Smooth muscle cell (in vitro differentiated cells): Measurements from ENCODE around the gene TBC1D8. TPM values are rescaled to one million over a fixed set of nuclear protein-coding genes. Genes with fewer than 3 reads are reported as not detected.

Experiments
- DNase-seq: peaks from one replicate; lab custom pipeline; 2025; ENCODE audit not compliant: unreplicated experiment; lab: John Stamatoyannopoulos, UW
- H2AFZ ChIP-seq: fragments of 200-600 bp; sonication (generic); 2 replicates; pipeline ENCODE4 v1.6.0; 2016; ENCODE audit warnings: antibody characterized with exemption, low read depth, mild to moderate bottlenecking
- H3F3A ChIP-seq: fragments of 200-600 bp; sonication (generic); 2 replicates; pipeline ENCODE4 v1.6.0; 2017; ENCODE audit warnings: antibody characterized with exemption, low read depth
- H3K27ac ChIP-seq: fragments of 200-600 bp; sonication (generic); 2 replicates; pipeline ENCODE4 v1.5.1; 2016; ENCODE audit warnings: low read depth, mild to moderate bottlenecking
- H3K27me3 ChIP-seq: fragments of 200-600 bp; sonication (generic); 2 replicates; pipeline ENCODE4 v1.6.1; 2016; ENCODE audit warnings: low read depth, mild to moderate bottlenecking
- H3K36me3 ChIP-seq: fragments of 200-600 bp; sonication (generic); 2 replicates; pipeline ENCODE4 v1.5.1; 2016; ENCODE audit warnings: low read depth
- H3K4me1 ChIP-seq: fragments of 200-600 bp; sonication (generic); 2 replicates; pipeline ENCODE4 v1.5.1; 2016; ENCODE audit warnings: low read depth
- H3K4me2 ChIP-seq: fragments of 200-600 bp; sonication (generic); 2 replicates; pipeline ENCODE4 v1.6.0; 2016; ENCODE audit warnings: mild to moderate bottlenecking
- H3K4me3 ChIP-seq: fragments of 200-600 bp; sonication (generic); 2 replicates; pipeline ENCODE4 v1.5.1; 2016; ENCODE audit warnings: mild to moderate bottlenecking
- H3K79me2 ChIP-seq: fragments of 200-600 bp; sonication (generic); 2 replicates; pipeline ENCODE4 v1.6.0; 2016; ENCODE audit warnings: low read depth, mild to moderate bottlenecking
- H3K9ac ChIP-seq: fragments of 200-600 bp; sonication (generic); 2 replicates; pipeline ENCODE4 v1.6.0; 2016; ENCODE audit warnings: low read depth
- H3K9me3 ChIP-seq: fragments of 200-600 bp; sonication (generic); replicated peaks from 2 replicates; pipeline ENCODE4 v1.5.1; 2016; ENCODE audit warnings: low read depth
- H4K20me1 ChIP-seq: fragments of 200-600 bp; sonication (generic); 2 replicates; pipeline ENCODE4 v1.6.0; 2016; ENCODE audit warnings: low read depth
- WGBS: methylation state at CpG from one replicate; pipeline ENCODE4 v1.1.7; 2016; ENCODE audit warnings: low lambda C conversion rate; 5-methylcytosine and 5-hydroxymethylcytosine counted together
- polyA plus RNA-seq: library from polyadenylated mRNA; unstranded; fragments of >200 nt; fragmentation: Nextera tagmentation; extraction: Ambion mirVana; gene quantifications from 2 replicates; pipeline ENCODE4 v1.2.1, GENCODE V29; 2016
- total RNA-seq: library from RNA; depleted of rRNA; stranded (reverse); fragments of >200 nt; gene quantifications from 2 replicates; pipeline ENCODE4 v1.2.3, GENCODE V29; 2014
- TF ChIP-seq, protein P1 (sequence below): fragments of 200-600 bp; sonication (generic); IDR thresholded peaks from 2 replicates; pipeline ENCODE4 v1.5.1; 2017; ENCODE audit warnings: borderline replicate concordance, mild to moderate bottlenecking, antibody characterized with exemption; ENCODE audit not compliant: insufficient read depth, poor library complexity, severe bottlenecking

The TBC1D8 gene
- total and polyA plus RNA-seq, 2 experiments from 2014 or later, result 0.89 to 15.1 TPM

DNA sequence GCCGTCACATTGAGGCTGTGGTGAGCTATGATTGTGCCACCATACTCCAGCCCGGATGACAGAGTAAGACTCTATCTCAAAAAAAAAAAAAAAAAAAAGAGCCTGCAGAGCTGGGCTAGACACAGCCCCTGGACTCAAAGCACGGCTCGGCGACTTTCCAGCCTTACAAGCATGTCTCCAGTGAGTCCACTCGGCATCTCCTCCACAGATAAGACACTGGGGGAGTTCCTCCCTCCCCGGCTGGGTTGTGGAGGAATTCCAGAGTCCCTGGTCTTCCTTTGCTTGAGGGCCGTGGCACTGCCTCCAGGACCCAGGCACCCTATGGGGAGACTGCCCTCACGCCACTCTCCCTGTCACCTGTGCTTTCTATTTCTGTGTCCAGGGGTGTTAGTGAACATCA lies 180.0 kb downstream of the TBC1D8 start:
- no peak overlapping the region for H2AFZ ChIP-seq
- TF ChIP-seq, protein P1, sequence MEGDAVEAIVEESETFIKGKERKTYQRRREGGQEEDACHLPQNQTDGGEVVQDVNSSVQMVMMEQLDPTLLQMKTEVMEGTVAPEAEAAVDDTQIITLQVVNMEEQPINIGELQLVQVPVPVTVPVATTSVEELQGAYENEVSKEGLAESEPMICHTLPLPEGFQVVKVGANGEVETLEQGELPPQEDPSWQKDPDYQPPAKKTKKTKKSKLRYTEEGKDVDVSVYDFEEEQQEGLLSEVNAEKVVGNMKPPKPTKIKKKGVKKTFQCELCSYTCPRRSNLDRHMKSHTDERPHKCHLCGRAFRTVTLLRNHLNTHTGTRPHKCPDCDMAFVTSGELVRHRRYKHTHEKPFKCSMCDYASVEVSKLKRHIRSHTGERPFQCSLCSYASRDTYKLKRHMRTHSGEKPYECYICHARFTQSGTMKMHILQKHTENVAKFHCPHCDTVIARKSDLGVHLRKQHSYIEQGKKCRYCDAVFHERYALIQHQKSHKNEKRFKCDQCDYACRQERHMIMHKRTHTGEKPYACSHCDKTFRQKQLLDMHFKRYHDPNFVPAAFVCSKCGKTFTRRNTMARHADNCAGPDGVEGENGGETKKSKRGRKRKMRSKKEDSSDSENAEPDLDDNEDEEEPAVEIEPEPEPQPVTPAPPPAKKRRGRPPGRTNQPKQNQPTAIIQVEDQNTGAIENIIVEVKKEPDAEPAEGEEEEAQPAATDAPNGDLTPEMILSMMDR, result no peak
- no peaks in the 10 kb centered on the region for H3K27me3 ChIP-seq
- DNase-seq, result no peak
- no peak overlapping the region for H3K4me3 ChIP-seq
- no peaks in the 10 kb centered on the region for H3K9me3 ChIP-seq
- H3K79me2 ChIP-seq, result no peaks in the 10 kb centered on the region
- WGBS, result 84% methylated on average over 9 of the region's 9 CpGs
- no peaks in the 10 kb centered on the region for H3K36me3 ChIP-seq
- H3F3A ChIP-seq, result peaks cover 6% of the 10 kb centered on the region
- no peaks in the 10 kb centered on the region for H3K4me1 ChIP-seq
- H4K20me1 ChIP-seq, result no peaks in the 10 kb centered on the region
- H3K27ac ChIP-seq, result no peak overlapping the region
- H3K4me2 ChIP-seq, result no peak overlapping the region
- no peak overlapping the region for H3K9ac ChIP-seq

DNA sequence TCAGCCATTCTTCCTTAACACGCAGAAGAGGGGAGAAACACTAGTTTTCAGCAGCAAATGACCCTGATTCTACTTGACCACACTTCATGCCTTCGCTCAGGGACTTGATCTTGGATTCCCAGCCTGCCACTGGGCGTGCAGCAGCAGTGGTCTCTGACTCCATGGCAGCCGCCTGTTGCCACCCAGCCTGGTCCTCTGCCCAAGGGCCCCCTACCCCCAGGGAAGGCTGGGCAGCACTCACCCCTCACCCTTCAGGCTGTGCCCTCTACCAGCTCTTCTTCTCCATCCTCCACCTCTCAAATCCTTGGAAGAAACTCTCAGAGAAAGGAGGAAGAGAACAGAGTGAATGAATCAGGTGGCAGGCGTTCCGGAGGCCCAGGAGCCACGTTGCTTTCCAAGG lies 181.2 kb downstream of the TBC1D8 start:
- Histone ChIP-seq H3K4me1 (no peaks in the 10 kb centered on the region), H2AFZ (no peak overlapping the region), H3K27me3 (no peaks in the 10 kb centered on the region), H3F3A (no peaks in the 10 kb centered on the region), H3K27ac (no peak overlapping the region), H3K79me2 (no peaks in the 10 kb centered on the region), H3K9ac (no peak overlapping the region), H3K9me3 (no peaks in the 10 kb centered on the region), H3K4me3 (no peak overlapping the region), H3K36me3 (no peaks in the 10 kb centered on the region), H3K4me2 (no peak overlapping the region), H4K20me1 (no peaks in the 10 kb centered on the region)
- DNase-seq, result no peak
- TF ChIP-seq, protein P1, result no peak
- WGBS, result 92% methylated on average over 7 of the region's 7 CpGs

DNA sequence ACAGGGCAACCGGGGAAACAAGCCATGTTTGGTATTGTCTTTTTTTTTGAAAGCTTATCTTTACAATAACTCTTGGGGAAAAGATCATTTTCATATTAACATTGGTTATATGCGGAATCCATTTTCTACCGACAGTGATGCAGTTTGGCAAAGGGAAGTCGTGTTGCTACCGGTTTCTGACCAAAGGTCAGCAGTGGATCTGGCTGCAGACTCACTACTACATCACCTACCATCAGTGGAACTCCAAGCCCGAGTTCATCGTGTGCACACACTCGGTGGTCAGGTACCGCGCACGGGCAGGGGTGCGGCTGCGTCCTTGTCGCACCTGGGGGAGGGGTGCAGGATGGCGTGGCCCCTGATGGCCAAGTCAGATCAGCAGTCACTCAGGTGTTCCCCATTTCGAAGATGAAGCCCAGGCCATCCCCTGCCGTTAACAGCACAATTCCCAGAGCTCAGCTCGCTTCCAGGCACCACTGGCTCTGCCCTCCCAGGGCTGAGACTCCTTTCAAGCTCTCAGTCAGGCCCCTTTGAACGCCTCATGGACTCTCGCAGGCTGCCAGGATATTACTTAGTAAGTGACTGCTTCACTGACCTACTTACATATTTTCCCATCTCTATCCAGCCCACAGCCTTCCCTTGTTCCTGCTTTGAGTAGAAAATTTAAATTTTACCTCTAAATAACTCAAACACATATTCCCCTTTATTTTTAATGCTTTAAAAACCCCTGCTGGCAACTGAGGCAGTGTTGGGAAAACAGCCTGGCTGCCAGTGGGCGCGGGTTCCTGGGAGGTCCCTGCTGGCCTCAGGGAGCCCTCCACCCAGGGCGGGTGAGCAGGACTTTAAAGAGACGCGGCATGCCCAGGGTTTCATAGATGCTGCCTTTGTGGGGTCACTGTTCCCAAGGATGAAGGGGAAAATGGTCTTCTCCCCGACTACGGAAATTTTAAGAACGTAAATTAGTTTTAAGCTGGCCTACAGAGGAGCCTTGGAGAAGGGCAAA lies 182.7 kb downstream of the TBC1D8 start:
- no peak for DNase-seq
- H2AFZ ChIP-seq, result no peak overlapping the region
- no peak overlapping the region for H3K4me2 ChIP-seq
- no peaks in the 10 kb centered on the region for H3K27me3 ChIP-seq
- no peak overlapping the region for H3K27ac ChIP-seq
- H3K9ac ChIP-seq, result no peak overlapping the region
- H3K9me3 ChIP-seq, result no peaks in the 10 kb centered on the region
- TF ChIP-seq, protein P1, result no peak
- no peaks in the 10 kb centered on the region for H3K4me1 ChIP-seq
- H4K20me1 ChIP-seq, result no peaks in the 10 kb centered on the region
- 96% methylated on average over 28 of the region's 28 CpGs for WGBS
- H3K4me3 ChIP-seq, result no peak overlapping the region
- no peaks in the 10 kb centered on the region for H3K36me3 ChIP-seq
- no peaks in the 10 kb centered on the region for H3K79me2 ChIP-seq
- H3F3A ChIP-seq, result no peaks in the 10 kb centered on the region

DNA sequence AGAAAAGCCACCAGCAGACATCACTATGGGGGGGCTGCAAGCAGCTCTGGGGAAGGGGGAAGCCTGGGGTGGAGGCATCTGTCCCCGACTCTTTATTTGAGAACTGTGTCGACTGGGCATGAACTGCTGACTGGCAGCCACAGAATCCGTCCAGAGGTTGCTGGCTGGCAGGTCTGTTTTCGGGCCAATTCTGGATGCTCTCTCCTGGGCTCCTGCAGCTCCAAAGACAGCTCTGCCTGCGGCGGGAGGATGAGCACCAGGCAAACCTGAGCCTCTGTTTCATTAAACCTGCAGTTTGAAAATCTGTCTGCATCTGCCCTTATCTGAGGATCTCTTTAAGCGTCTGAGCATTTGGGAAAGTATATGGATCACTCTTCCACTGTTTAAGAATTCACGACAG lies 183.5 kb downstream of the TBC1D8 start:
- H3K4me3 ChIP-seq, result no peak overlapping the region
- no peak overlapping the region for H3K4me2 ChIP-seq
- no peaks in the 10 kb centered on the region for H3K79me2 ChIP-seq
- H4K20me1 ChIP-seq, result no peaks in the 10 kb centered on the region
- TF ChIP-seq, protein P1, result no peak
- H3K27me3 ChIP-seq, result no peaks in the 10 kb centered on the region
- no peak overlapping the region for H2AFZ ChIP-seq
- H3K4me1 ChIP-seq, result no peaks in the 10 kb centered on the region
- no peaks in the 10 kb centered on the region for H3F3A ChIP-seq
- 94% methylated on average over 8 of the region's 8 CpGs for WGBS
- DNase-seq, result no peak
- H3K27ac ChIP-seq, result no peak overlapping the region
- H3K9ac ChIP-seq, result no peak overlapping the region
- H3K9me3 ChIP-seq, result no peaks in the 10 kb centered on the region
- H3K36me3 ChIP-seq, result no peaks in the 10 kb centered on the region
